Amniotic stem cell (primary cell): ENCODE measurements around the gene MINAR2.
A peak's percentile ranks its signal among the peaks of the same experiment; 100 is the strongest.

Experiments used
- DNase-seq: peaks from one replicate; lab custom pipeline; 2025; lab: John Stamatoyannopoulos, UW

Gene MINAR2

GRCh38 chr5:129771058-129771838, 23.4 kb downstream of the MINAR2 start:
- peak; percentile 68 for DNase-seq

GRCh38 chr5:129773376-129773775, 25.5 kb downstream of the MINAR2 start:
- DNase-seq, result no peak

- DNase-seq, result no peak
Measured at GRCh38 chr5:129781594-129781993, 33.7 kb downstream of the MINAR2 start.

- no peak for DNase-seq
Measured at GRCh38 chr5:129803403-129803802, 55.5 kb downstream of the MINAR2 start.

- DNase-seq, result no peak
Measured at GRCh38 chr5:129804705-129805104, 56.8 kb downstream of the MINAR2 start.

- DNase-seq, result no peak
Measured at GRCh38 chr5:129807162-129807814, 59.4 kb downstream of the MINAR2 start.
